ENCODE measurements around the gene NTRK2.

The NTRK2 gene

GRCh38 chr9:84969084-84969483, 299.6 kb downstream of the NTRK2 start:
- TF ChIP-seq ZFX (IDR thresholded peaks at IDR 0.05; ENCODE audit: borderline replicate concordance) (no peak), CTCF (IDR thresholded peaks at IDR 0.05) (no peak)
- no peak overlapping the region for H3K27ac ChIP-seq

DNA sequence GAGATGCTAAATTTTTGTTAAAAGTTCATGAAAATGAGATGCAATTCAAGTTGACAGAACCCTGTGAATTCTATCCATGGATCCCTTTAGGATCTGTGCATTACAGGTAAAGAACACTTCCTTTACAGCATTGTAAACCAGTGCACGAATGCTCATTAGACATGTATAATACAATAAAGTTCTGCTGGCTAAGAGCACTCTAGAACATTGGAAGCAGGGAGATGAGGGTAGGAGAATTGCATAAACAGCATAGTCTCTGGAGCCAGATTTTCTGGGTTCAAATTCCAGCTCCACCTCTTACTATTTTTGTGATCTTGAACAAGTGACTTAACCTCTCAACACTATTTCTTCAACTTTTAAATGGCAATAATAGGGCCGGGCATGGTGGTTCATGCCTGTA, 300.2 kb downstream of the NTRK2 start:
- no peak overlapping the region for H3K27ac ChIP-seq

GRCh38 chr9:84970432-84970831, 300.9 kb downstream of the NTRK2 start:
- TF ChIP-seq CTCF (IDR thresholded peaks at IDR 0.05) = no peak
- no peak for TF ChIP-seq ZFX (IDR thresholded peaks at IDR 0.05; ENCODE audit: borderline replicate concordance)
- H3K27ac ChIP-seq = no peak overlapping the region

More for the DNA sequence above, 300.2 kb downstream of the NTRK2 start:
- TF ChIP-seq CTCF (IDR thresholded peaks at IDR 0.05) (no peak), ZFX (IDR thresholded peaks at IDR 0.05; ENCODE audit: borderline replicate concordance) (no peak)

GRCh38 chr9:84971571-84971970, 302.0 kb downstream of the NTRK2 start:
- TF ChIP-seq ZFX (IDR thresholded peaks at IDR 0.05; ENCODE audit: borderline replicate concordance) = no peak
- no peak for TF ChIP-seq CTCF (IDR thresholded peaks at IDR 0.05)
- H3K27ac ChIP-seq = no peak overlapping the region

DNA sequence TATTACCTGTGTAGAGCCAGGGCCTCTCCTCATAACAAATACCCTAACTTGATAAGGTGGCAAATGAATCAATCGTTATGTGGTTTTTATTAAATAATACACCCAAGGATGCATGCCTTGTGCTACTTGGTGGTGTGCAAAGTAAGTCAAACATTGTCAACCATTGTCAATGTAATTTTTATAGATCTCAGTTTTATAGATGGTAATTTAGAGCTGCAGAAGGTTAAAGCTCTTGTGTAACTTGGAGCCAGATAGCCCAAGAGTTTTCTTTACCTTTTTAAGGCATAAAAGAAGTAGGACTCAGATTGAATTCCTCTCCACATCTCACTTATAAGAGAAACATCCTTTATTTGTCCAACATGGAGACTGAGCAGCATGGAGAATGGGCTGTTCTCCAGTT, 304.7 kb downstream of the NTRK2 start:
- TF ChIP-seq CTCF (IDR thresholded peaks at IDR 0.05) (no peak), ZFX (IDR thresholded peaks at IDR 0.05; ENCODE audit: borderline replicate concordance) (no peak)
- no peak overlapping the region for H3K27ac ChIP-seq

- H3K27ac ChIP-seq = no peak overlapping the region
- no peak for TF ChIP-seq CTCF (IDR thresholded peaks at IDR 0.05)
- TF ChIP-seq ZFX (IDR thresholded peaks at IDR 0.05; ENCODE audit: borderline replicate concordance) = no peak
These were observed 305.3 kb downstream of the NTRK2 start for GRCh38 chr9:84974855-84975254.

GRCh38 chr9:84975926-84976325, 306.4 kb downstream of the NTRK2 start:
- H3K27ac ChIP-seq = no peak overlapping the region
- no peak for TF ChIP-seq ZFX (IDR thresholded peaks at IDR 0.05; ENCODE audit: borderline replicate concordance)
- no peak for TF ChIP-seq CTCF (IDR thresholded peaks at IDR 0.05)

All from 22Rv1 (cell line).